ENCODE measurements around the gene SPOCK2. TPM values are rescaled to one million over a fixed set of nuclear protein-coding genes. Genes with fewer than 3 reads are reported as not detected.
"Not testable (repeated sequence)": the region's sequence is repeated elsewhere in the genome, so short reads cannot be mapped to it uniquely, and the experiment has no call there.

The SPOCK2 gene
- total RNA-seq: 8.6 TPM
- long read RNA-seq, partial matches to known transcripts: 0 of 10 reads
- long read RNA-seq, other reads (novel, unspliced or antisense): 10 of 10 reads

- peaks cover 19% of the 10 kb centered on the region for H3K27me3 ChIP-seq (ENCODE audit: low read depth)
- H3K4me1 ChIP-seq: peaks cover 42% of the 10 kb centered on the region
- no peak for TF ChIP-seq CTCF (IDR thresholded peaks at IDR 0.05; ENCODE audit: borderline replicate concordance)
- H3K9me3 ChIP-seq (replicated peaks): no peaks in the 10 kb centered on the region
- H3K27ac ChIP-seq (replicated peaks): peak within 1 kb of the TSS; percentile 89
- H3K36me3 ChIP-seq: no peaks in the 10 kb centered on the region
- no peak for DNase-seq
- H3K4me3 ChIP-seq: peak within 1 kb of the TSS; percentile 71
- intact Hi-C loops (cut with micrococcal nuclease): no loop called here
Observed at GRCh38 chr10:72087969-72088888, at the start of gene SPOCK2. TSS of gene SPOCK2 (minus strand) at chr10:72088551. CDS start at chr10:72088328, 223 bp downstream.

- Histone ChIP-seq H3K27ac (replicated peaks) (no peak overlapping the region), H3K9me3 (replicated peaks) (no peaks in the 10 kb centered on the region), H3K27me3 (ENCODE audit: low read depth) (no peaks in the 10 kb centered on the region), H3K36me3 (peaks cover 16% of the 10 kb centered on the region), H3K4me1 (peaks cover 22% of the 10 kb centered on the region), H3K4me3 (no peak overlapping the region)
- intact Hi-C loops (cut with micrococcal nuclease): no loop called here
- no peak for DNase-seq
- TF ChIP-seq CTCF (IDR thresholded peaks at IDR 0.05; ENCODE audit: borderline replicate concordance): no peak
Observed at GRCh38 chr10:72137583-72137982, 49.2 kb upstream of the SPOCK2 start.

- Histone ChIP-seq H3K4me1 (peaks cover 30% of the 10 kb centered on the region), H3K36me3 (peaks cover 19% of the 10 kb centered on the region)
- intact Hi-C loops (cut with micrococcal nuclease); H3K9me3 ChIP-seq (replicated peaks); H3K4me3 ChIP-seq; H3K27ac ChIP-seq (replicated peaks); DNase-seq; H3K27me3 ChIP-seq (ENCODE audit: low read depth): not testable (repeated sequence)
Observed at GRCh38 chr10:72136225-72136624, 47.9 kb upstream of the SPOCK2 start.

- H3K27ac ChIP-seq (replicated peaks): no peak overlapping the region
- no peaks in the 10 kb centered on the region for H3K9me3 ChIP-seq (replicated peaks)
- peaks cover 27% of the 10 kb centered on the region for H3K4me1 ChIP-seq
- H3K36me3 ChIP-seq: peaks cover 19% of the 10 kb centered on the region
- H3K4me3 ChIP-seq: no peak overlapping the region
- no peak for TF ChIP-seq CTCF (IDR thresholded peaks at IDR 0.05; ENCODE audit: borderline replicate concordance)
- intact Hi-C loops (cut with micrococcal nuclease): no loop called here
- H3K27me3 ChIP-seq (ENCODE audit: low read depth): no peaks in the 10 kb centered on the region
- DNase-seq: no peak
Observed at GRCh38 chr10:72134785-72135767, 46.7 kb upstream of the SPOCK2 start.

- H3K36me3 ChIP-seq: peaks cover 19% of the 10 kb centered on the region
- intact Hi-C loops (cut with micrococcal nuclease): no loop called here
- no peak for TF ChIP-seq CTCF (IDR thresholded peaks at IDR 0.05; ENCODE audit: borderline replicate concordance)
Observed at GRCh38 chr10:72133517-72133916, 45.2 kb upstream of the SPOCK2 start.

More at GRCh38 chr10:72133517-72133916, 45.2 kb upstream of the SPOCK2 start:
- no peaks in the 10 kb centered on the region for H3K27me3 ChIP-seq (ENCODE audit: low read depth)
- H3K4me1 ChIP-seq: peaks cover 19% of the 10 kb centered on the region
- H3K9me3 ChIP-seq (replicated peaks): no peaks in the 10 kb centered on the region
- no peak overlapping the region for H3K4me3 ChIP-seq
- H3K27ac ChIP-seq (replicated peaks): no peak overlapping the region
- DNase-seq: no peak
